Activated CD8-positive, alpha-beta memory T cell treated with anti-CD3 and anti-CD28 coated beads for 36 hours (primary cell): ENCODE measurements around the gene OLIG2. TPM values are rescaled to one million over a fixed set of nuclear protein-coding genes. Genes with fewer than 3 reads are reported as not detected.

Experiments used
- CTCF ChIA-PET: fragments of 350-600 bp; sonication (Branson Sonifier 250); formaldehyde crosslinking; loops from one replicate; lab custom pipeline; 2021; ENCODE audit warnings: antibody characterized with exemption; lab: Charles Lee
- POLR2A ChIA-PET: fragments of 350-600 bp; sonication (Branson Sonifier 250); formaldehyde crosslinking; loops from one replicate; lab custom pipeline; 2021; ENCODE audit warnings: antibody characterized with exemption; lab: Charles Lee
- total RNA-seq, 2 experiments: library from RNA; stranded (reverse); gene quantifications; one replicate each; pipeline ENCODE4 v1.2.3, GENCODE V29; 2021

OLIG2 gene
- total RNA-seq, 2 experiments from 2014 or later, result not detected

DNA sequence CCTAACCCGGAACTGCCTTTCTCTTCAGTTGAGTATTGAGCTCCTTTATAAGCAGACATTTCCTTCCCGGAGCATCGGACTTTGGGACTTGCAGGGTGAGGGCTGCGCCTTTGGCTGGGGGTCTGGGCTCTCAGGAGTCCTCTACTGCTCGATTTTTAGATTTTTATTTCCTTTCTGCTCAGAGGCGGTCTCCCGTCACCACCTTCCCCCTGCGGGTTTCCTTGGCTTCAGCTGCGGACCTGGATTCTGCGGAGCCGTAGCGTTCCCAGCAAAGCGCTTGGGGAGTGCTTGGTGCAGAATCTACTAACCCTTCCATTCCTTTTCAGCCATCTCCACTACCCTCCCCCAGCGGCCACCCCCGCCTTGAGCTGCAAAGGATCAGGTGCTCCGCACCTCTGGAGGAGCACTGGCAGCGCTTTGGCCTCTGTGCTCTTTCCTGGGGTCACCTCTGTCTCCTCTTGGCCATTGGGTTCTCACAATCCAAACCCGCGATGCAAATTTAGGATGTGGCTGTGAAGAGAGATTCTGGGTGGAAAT lies 3.7 kb downstream of the OLIG2 start:
- ChIA-PET CTCF (interaction anchor here (1.0 kb wide), 1 partner anchor 89 kb away, joined by 3 read pairs; no protein-coding TSS in a partner anchor), POLR2A (no interaction called here)

DNA sequence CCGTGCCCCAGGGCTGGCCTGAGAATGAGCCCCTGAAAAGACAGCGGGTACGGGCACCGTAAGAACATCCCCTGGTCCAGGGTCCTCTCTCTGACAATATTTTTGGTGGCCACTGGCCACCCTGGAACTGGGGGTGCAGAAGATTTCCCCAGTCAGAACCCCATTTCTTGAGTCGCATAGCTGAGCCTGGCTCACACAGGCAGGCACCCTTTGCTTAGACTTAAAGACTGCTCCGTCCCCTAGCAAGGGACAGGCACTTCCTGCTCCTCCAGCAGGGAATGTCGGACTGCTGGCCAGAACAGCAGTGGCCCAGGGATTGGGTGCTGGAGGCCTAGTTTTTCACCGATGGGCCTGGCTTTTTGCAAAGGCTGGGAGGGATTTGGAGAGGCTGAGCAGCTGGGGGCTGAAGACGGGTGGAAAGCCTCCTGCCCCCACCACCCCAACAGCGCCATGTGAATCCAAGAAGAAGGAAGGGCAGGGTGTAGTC lies 4.3 kb downstream of the OLIG2 start:
- ChIA-PET POLR2A (no interaction called here), CTCF (interaction anchor here (1.0 kb wide), 1 partner anchor 90 kb away, joined by 3 read pairs; no protein-coding TSS in a partner anchor)

- POLR2A ChIA-PET, result no interaction called here
- CTCF ChIA-PET, result no interaction called here
Measured at GRCh38 chr21:33030633-33031032, 4.9 kb downstream of the OLIG2 start.

DNA sequence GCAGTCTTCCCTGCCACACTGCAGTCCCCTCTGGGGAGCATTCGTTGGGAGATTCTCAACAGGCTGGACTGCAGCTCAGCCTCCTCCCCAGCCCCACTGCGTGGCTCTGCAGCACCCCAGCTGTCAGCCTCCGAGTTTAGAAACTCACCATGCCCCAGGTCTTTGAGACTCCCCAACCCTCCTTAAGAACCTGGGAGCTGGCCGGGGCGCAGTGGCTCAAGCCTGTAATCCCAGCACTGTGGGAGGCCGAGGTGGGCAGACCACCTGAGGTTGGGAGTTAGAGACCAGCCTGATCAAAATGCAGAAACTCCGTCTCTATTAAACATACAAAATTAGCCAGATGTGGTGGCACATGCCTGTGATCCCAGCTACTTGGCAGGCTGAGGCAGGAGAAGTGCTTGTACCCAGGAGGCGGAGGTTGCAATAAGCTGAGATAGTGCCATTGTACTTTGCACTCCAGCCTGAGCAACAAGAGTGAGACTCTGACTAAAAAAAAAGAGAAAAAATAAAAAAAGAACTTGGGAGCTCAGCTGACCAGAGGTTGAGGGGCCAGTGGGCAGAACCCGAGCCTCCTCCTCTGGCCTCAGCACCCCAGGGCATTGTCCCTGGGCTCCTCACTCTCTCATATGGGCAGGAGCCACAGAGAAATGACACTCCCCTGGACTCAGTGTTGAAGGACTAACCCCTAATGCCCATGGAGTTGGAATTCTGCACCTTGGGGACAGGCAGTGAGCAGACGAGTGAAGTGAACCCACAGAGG lies 5.6 kb downstream of the OLIG2 start:
- ChIA-PET POLR2A (no interaction called here), CTCF (no interaction called here)

GRCh38 chr21:33032434-33033047 lies 6.8 kb downstream of the OLIG2 start:
- ChIA-PET POLR2A (no interaction called here), CTCF (no interaction called here)

DNA sequence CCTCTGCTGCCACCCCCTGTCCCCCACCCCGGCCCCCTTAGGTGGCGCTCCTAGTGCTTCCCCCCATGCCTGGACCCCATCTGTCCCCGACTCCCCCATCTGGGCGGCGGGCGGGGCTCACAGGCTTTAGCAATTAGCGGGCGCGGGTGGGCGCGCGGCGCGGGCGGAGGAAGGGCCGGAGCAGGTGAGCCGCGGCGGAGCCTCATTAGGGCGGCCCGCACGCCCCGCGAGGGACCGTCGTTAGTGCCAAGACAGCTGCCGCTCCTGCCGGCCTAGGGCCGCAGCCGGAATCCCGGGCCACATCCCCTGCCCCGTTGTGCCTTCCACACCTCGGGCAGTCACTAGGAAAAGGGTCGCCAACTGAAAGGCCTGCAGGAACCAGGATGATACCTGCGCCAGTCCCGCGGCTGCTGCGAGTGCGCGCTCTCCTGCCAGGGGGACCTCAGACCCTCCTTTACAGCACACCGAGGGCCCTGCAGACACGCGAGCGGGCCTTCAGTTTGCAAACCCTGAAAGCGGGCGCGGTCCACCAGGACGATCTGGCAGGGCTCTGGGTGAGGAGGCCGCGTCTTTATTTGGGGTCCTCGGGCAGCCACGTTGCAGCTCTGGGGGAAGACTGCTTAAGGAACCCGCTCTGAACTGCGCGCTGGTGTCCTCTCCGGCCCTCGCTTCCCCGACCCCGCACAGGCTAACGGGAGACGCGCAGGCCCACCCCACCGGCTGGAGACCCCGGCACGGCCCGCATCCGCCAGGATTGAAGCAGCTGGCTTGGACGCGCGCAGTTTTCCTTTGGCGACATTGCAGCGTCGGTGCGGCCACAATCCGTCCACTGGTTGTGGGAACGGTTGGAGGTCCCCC lies 7.6 kb downstream of the OLIG2 start:
- POLR2A ChIA-PET, result no interaction called here
- CTCF ChIA-PET, result no interaction called here

- ChIA-PET CTCF (no interaction called here), POLR2A (no interaction called here)
Measured at GRCh38 chr21:33033961-33034413, 8.3 kb downstream of the OLIG2 start.

GRCh38 chr21:33035147-33035546 lies 9.4 kb downstream of the OLIG2 start:
- CTCF ChIA-PET, result no interaction called here

GRCh38 chr21:33036430-33037162 lies 10.9 kb downstream of the OLIG2 start:
- CTCF ChIA-PET, result interaction anchor here (0.6 kb wide), 1 partner anchor 324 kb away, joined by 4 read pairs; no protein-coding TSS in a partner anchor
- POLR2A ChIA-PET, result no interaction called here

More at GRCh38 chr21:33035147-33035546, 9.4 kb downstream of the OLIG2 start:
- POLR2A ChIA-PET, result no interaction called here

- POLR2A ChIA-PET, result no interaction called here
- CTCF ChIA-PET, result no interaction called here
Measured at GRCh38 chr21:33037501-33037900, 11.8 kb downstream of the OLIG2 start.

GRCh38 chr21:33039536-33039935 lies 13.8 kb downstream of the OLIG2 start:
- CTCF ChIA-PET, result no interaction called here
- POLR2A ChIA-PET, result no interaction called here

- ChIA-PET POLR2A (no interaction called here), CTCF (no interaction called here)
Measured at GRCh38 chr21:33040215-33040614, 14.5 kb downstream of the OLIG2 start.

- POLR2A ChIA-PET, result no interaction called here
- CTCF ChIA-PET, result no interaction called here
Measured at GRCh38 chr21:33041981-33042380, 16.2 kb downstream of the OLIG2 start.

GRCh38 chr21:33042812-33043211 lies 17.1 kb downstream of the OLIG2 start:
- ChIA-PET POLR2A (no interaction called here), CTCF (no interaction called here)

GRCh38 chr21:33046455-33046854 lies 20.7 kb downstream of the OLIG2 start:
- CTCF ChIA-PET, result no interaction called here
- POLR2A ChIA-PET, result no interaction called here

GRCh38 chr21:33047231-33047630 lies 21.5 kb downstream of the OLIG2 start:
- POLR2A ChIA-PET, result no interaction called here

GRCh38 chr21:33051925-33052324 lies 26.2 kb downstream of the OLIG2 start:
- CTCF ChIA-PET, result no interaction called here
- POLR2A ChIA-PET, result no interaction called here

More at GRCh38 chr21:33047231-33047630, 21.5 kb downstream of the OLIG2 start:
- CTCF ChIA-PET, result no interaction called here

DNA sequence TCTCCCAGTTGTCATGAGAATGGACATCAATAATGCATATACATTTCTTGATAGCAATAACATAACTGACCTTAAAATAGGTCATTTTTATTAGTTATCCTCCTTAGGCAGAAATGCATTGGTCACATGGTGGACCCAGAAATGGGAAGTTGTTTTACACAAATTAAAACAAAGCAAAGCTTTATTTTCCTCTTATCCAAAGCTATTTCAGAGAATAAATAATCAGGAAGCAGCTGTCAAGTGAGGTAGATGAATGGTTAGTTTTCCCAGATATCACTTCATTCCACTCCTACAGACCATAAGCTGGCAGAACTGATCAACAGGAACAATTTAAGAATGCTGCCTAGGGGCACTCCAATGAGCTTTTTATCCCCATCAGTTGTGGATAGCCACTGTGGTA lies 28.2 kb downstream of the OLIG2 start:
- CTCF ChIA-PET, result no interaction called here
- POLR2A ChIA-PET, result no interaction called here

DNA sequence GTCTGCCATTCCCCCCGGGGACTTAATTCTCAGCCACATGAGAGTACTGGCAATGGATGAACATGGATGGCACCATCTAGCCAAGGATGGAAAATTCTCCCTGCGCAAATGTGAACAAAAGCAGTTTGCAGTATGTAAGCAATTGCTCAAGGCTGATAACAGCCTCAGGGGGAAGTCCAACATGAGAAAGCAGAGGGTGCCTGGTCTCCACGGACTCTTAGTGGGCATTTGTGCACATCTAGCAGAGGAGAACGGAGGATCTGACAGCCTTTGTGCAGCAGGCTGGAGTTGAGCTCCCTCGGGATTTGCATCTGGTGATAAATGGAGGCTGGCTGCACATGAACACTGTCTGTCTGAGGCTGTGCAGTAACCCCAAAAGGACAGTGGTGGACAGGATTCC lies 30.3 kb downstream of the OLIG2 start:
- ChIA-PET CTCF (no interaction called here), POLR2A (no interaction called here)
